Nephron (organoid): ENCODE measurements around the gene RAB40C.
"Not testable (repeated sequence)": the region's sequence is repeated elsewhere in the genome, so short reads cannot be mapped to it uniquely, and the experiment has no call there.

ENCODE experiments used
- H3K27ac Mint-ChIP-seq, 3 experiments: 2 replicates each; pipeline ENCODE4 v1.8.0; 2020; ENCODE audit warnings: mixed read lengths in 3 of 3, mild to moderate bottlenecking in 2 of 3, moderate library complexity in 1 of 3
- H3K27me3 Mint-ChIP-seq: 2 replicates; pipeline ENCODE4 v1.8.0; 2021; ENCODE audit warnings: low read depth, mild to moderate bottlenecking, moderate library complexity, mixed read lengths
- H3K36me3 Mint-ChIP-seq: 2 replicates; pipeline ENCODE4 v1.8.0; 2020; ENCODE audit warnings: low read depth, mixed read lengths
- H3K4me1 Mint-ChIP-seq: 2 replicates; pipeline ENCODE4 v1.8.0; 2020; ENCODE audit warnings: mixed read lengths
- H3K4me3 Mint-ChIP-seq, 3 experiments: 2 replicates each; pipeline ENCODE4 v1.8.0; 2020; ENCODE audit warnings: mild to moderate bottlenecking in 3 of 3, mixed read lengths in 3 of 3, moderate library complexity in 2 of 3
- H3K9me3 Mint-ChIP-seq: 2 replicates; pipeline ENCODE4 v1.8.0; 2020; ENCODE audit warnings: mixed read lengths
- TF ChIP-seq, protein P1 (sequence below), 3 experiments: fragments of 200-600 bp; sonication (generic); IDR thresholded peaks; one replicate each; pipeline ENCODE4 v1.5.0; 2021; ENCODE audit warnings: antibody characterized with exemption in 3 of 3; ENCODE audit not compliant: unreplicated experiment in 3 of 3

Gene RAB40C

DNA sequence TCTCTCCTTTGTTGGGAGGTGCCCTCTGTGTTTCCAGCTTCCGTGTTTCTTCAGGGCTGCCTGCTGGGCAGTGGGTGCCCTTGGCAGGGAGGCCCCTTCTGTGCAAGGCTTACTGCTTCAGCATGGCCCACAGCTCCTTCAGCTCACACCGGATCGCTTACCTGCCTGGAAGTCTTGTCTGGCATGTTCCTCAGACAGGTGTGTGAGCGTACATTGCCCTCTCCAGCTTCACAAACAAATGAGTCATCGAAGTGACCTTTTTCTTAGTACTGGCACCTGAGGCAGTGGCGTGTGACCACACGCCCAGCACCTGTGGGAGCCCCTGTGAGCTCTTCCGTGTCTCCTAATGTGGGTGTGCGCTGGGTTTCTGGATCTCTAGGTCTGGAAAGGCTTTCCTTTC, 3.5 kb downstream of the RAB40C start:
- H3K27me3 Mint-ChIP-seq = peaks cover 4% of the 10 kb centered on the region
- peaks cover 29% of the 10 kb centered on the region for H3K4me1 Mint-ChIP-seq
- H3K36me3 Mint-ChIP-seq = peaks cover 21% of the 10 kb centered on the region

DNA sequence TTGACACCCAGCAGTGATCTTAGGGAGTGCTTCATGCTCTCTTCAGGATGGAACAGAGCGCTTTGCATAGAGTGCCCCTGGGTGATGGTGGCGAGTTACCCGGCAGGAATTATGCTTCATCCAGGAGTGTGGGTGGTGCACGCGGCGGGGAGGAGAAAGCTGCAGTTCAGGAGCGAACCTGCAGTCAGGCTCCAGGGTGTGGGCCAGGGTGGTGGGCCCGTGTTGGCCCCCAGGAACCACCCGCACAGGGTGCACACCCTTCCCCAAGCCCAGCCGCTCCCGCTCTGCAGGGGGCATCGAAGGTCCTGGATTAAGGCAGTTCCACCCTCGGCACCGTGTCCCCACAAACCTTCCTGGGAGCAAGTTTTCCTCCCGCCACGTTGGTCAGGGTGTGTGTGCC, 3.9 kb downstream of the RAB40C start:
- Mint-ChIP-seq H3K4me1 (peaks cover 29% of the 10 kb centered on the region), H3K36me3 (peaks cover 25% of the 10 kb centered on the region), H3K27ac (peak overlapping the region; percentile 55 to 90 (median 64)), H3K27me3 (peaks cover 4% of the 10 kb centered on the region), H3K4me3 (peak overlapping the region; percentile 56 to 90 (median 72)), H3K9me3 (no peaks in the 10 kb centered on the region)
- TF ChIP-seq, protein P1, sequence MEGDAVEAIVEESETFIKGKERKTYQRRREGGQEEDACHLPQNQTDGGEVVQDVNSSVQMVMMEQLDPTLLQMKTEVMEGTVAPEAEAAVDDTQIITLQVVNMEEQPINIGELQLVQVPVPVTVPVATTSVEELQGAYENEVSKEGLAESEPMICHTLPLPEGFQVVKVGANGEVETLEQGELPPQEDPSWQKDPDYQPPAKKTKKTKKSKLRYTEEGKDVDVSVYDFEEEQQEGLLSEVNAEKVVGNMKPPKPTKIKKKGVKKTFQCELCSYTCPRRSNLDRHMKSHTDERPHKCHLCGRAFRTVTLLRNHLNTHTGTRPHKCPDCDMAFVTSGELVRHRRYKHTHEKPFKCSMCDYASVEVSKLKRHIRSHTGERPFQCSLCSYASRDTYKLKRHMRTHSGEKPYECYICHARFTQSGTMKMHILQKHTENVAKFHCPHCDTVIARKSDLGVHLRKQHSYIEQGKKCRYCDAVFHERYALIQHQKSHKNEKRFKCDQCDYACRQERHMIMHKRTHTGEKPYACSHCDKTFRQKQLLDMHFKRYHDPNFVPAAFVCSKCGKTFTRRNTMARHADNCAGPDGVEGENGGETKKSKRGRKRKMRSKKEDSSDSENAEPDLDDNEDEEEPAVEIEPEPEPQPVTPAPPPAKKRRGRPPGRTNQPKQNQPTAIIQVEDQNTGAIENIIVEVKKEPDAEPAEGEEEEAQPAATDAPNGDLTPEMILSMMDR (IDR thresholded peaks at IDR 0.05; ENCODE audit: unreplicated experiment in 3 of 3) = no peak

More for the DNA sequence above, 3.5 kb downstream of the RAB40C start:
- TF ChIP-seq, protein P1 (IDR thresholded peaks at IDR 0.05; ENCODE audit: unreplicated experiment in 3 of 3) = no peak
- Mint-ChIP-seq H3K4me3 (peak overlapping the region; percentile 56 to 90 (median 72)), H3K9me3 (no peaks in the 10 kb centered on the region), H3K27ac (peak overlapping the region; percentile 55 to 90 (median 64))

DNA sequence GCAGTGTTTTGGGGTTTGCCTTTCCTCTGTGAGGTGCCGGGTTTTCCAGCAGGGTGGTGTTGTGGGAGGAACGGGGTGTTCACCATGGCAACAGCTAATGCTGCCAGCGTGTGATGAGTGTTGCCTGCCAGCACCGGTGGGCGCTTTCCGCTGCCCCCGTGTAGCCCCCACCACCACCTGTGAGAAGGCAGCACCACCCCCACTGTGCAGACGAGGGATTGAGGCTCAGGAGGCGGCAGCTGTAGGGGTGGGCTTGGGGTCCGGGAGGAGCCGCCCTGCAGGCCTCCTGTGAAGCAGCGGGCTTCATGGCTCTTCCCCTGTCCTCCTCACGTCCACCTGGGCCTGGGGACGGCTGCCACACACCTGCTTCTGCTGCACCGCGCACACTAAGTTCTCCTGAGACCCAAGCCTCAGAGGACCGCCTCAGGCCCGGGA, 5.2 kb downstream of the RAB40C start:
- H3K9me3 Mint-ChIP-seq = no peaks in the 10 kb centered on the region
- TF ChIP-seq, protein P1 (IDR thresholded peaks at IDR 0.05; ENCODE audit: unreplicated experiment in 3 of 3) = no peak
- H3K27ac Mint-ChIP-seq = no peak overlapping the region
- peaks cover 4% of the 10 kb centered on the region for H3K27me3 Mint-ChIP-seq
- H3K4me3 Mint-ChIP-seq = no peak overlapping the region
- H3K36me3 Mint-ChIP-seq = peaks cover 28% of the 10 kb centered on the region
- H3K4me1 Mint-ChIP-seq = peaks cover 29% of the 10 kb centered on the region

DNA sequence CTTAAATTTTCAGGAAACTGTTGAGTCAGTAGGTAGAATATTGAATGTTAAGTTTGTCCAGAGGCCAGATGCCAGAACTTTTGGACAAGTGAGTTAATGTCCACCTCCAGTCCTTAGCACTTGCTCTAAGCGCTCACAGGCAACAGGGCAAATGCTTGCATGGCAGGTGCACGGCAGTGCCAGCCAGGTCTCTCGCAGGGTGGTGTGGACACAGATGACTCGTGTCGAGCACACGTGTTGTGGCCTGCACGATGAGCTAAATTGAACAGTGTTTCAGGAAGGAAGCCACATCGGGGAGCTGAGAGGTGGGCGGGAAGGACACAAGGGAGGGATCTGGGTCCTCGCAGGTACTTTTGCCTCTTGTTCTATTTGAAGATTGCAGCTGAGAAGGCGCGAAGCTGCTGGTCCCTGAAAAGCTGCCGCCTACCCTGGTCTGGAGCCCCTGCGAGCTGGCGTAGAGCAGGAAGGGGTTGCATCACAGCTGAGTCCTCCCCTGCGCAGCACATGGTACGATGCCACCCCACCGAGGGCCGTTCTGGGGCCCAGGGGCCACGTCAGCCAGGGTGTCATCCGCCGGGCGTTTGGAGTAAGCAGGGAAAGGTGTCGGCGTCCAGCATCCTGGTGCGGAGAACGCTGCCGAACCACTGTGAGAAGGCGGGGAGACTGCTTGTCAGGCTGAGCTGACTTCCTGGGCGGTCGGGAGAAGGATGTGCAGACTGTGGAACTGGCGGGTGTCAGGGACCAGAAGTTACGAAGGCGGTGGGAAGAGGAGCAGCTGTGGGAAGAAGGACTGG, 6.3 kb downstream of the RAB40C start:
- no peak overlapping the region for H3K27ac Mint-ChIP-seq
- peaks cover 22% of the 10 kb centered on the region for H3K4me1 Mint-ChIP-seq
- H3K9me3 Mint-ChIP-seq = no peaks in the 10 kb centered on the region
- no peak overlapping the region for H3K4me3 Mint-ChIP-seq
- TF ChIP-seq, protein P1 (IDR thresholded peaks at IDR 0.05; ENCODE audit: unreplicated experiment in 3 of 3) = no peak
- peaks cover 31% of the 10 kb centered on the region for H3K36me3 Mint-ChIP-seq
- H3K27me3 Mint-ChIP-seq = peaks cover 1% of the 10 kb centered on the region

DNA sequence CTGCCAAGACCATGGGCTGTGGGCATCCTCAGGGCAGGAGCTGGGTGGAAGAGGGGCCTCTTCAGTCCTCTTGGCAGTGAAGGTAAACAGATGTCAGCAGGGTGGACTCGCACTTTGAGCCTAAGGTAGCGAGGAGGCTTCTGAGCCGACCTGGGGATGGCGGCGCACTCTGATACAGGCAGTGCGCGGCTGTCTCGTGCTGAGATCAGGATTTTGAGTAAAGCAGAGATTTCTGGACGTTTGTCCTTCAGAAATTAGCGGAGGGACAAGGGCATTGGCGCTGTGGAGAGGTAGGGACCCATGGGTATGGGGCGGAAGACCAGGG, 6.8 kb downstream of the RAB40C start:
- H3K27me3 Mint-ChIP-seq = peaks cover 3% of the 10 kb centered on the region
- no peak overlapping the region for H3K4me3 Mint-ChIP-seq
- no peak overlapping the region for H3K27ac Mint-ChIP-seq
- no peaks in the 10 kb centered on the region for H3K9me3 Mint-ChIP-seq
- peaks cover 34% of the 10 kb centered on the region for H3K36me3 Mint-ChIP-seq
- TF ChIP-seq, protein P1 (IDR thresholded peaks at IDR 0.05; ENCODE audit: unreplicated experiment in 3 of 3) = no peak
- H3K4me1 Mint-ChIP-seq = peaks cover 19% of the 10 kb centered on the region

DNA sequence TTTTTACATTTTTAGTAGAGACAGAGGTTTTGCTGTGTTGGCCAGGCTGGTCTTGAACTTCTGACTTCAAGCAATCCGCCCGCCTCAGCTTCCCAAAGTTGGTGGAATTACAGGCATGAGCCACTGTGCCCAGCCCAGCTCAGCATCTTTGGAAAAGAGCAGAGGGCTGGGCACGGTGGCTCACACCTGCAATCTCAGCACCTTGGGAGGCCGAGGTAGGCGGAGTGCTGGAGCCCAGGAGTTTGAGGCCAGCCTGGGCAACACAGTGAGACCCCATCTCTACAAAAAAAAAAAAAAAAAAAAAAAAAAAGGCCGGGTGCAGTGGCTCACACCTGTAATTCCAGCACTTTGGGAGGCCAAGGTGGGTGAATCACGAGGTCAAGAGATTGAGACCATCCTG, 7.8 kb downstream of the RAB40C start:
- Mint-ChIP-seq H3K36me3 (peaks cover 35% of the 10 kb centered on the region), H3K4me1 (peaks cover 18% of the 10 kb centered on the region)
- H3K27me3 Mint-ChIP-seq, H3K27ac Mint-ChIP-seq, H3K9me3 Mint-ChIP-seq, H3K4me3 Mint-ChIP-seq: not testable (repeated sequence)
